Measurements from ENCODE around the gene CARD18.

Gene CARD18, protein sequence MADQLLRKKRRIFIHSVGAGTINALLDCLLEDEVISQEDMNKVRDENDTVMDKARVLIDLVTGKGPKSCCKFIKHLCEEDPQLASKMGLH

GRCh38 chr11:105139669-105140068, at the start of gene CARD18:
TSS of gene CARD18 (minus strand) at chr11:105139769. CDS start at chr11:105139726, 43 bp downstream.
- FAIRE-seq, result no peak
- no peak for DNase-seq (ENCODE audit: insufficient read length, low spot score)
- no peak for TF ChIP-seq POLR2A (IDR thresholded peaks at IDR 0.05; ENCODE audit: low read depth, low read length)

- FAIRE-seq (no peak), DNase-seq (ENCODE audit: insufficient read length, low spot score) (no peak)
- TF ChIP-seq POLR2A (IDR thresholded peaks at IDR 0.05; ENCODE audit: low read depth, low read length), result no peak
Observed at GRCh38 chr11:105183987-105184386, 44.4 kb upstream of the CARD18 start.

DNA sequence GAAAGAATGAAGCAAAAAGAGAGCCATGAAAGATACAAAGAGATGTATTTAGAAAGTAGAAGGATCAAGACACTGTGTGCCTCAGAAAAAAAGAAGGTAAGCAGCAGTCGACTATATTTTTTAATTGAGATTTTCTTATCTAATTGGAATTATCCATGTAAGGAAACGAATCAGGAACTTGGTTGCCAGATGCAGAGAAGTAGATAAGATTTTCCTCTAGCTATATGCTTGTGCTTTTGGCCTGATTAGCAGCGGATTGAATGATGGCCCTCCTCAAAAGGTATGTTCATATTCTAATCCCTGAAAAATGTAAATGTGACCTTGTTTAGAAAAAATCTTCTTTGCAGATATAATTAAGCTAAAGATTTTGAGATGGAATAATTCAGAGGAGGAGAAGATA, 43.9 kb upstream of the CARD18 start:
- FAIRE-seq (no peak), DNase-seq (ENCODE audit: insufficient read length, low spot score) (no peak)
- TF ChIP-seq POLR2A (IDR thresholded peaks at IDR 0.05; ENCODE audit: low read depth, low read length), result no peak

GRCh38 chr11:105181521-105181920, 42.0 kb upstream of the CARD18 start:
- TF ChIP-seq POLR2A (IDR thresholded peaks at IDR 0.05; ENCODE audit: low read depth, low read length), result no peak
- DNase-seq (ENCODE audit: insufficient read length, low spot score) (no peak), FAIRE-seq (no peak)

- no peak for DNase-seq (ENCODE audit: insufficient read length, low spot score)
- TF ChIP-seq POLR2A (IDR thresholded peaks at IDR 0.05; ENCODE audit: low read depth, low read length), result no peak
- FAIRE-seq, result no peak
Observed at GRCh38 chr11:105181100-105181499, 41.5 kb upstream of the CARD18 start.

DNA sequence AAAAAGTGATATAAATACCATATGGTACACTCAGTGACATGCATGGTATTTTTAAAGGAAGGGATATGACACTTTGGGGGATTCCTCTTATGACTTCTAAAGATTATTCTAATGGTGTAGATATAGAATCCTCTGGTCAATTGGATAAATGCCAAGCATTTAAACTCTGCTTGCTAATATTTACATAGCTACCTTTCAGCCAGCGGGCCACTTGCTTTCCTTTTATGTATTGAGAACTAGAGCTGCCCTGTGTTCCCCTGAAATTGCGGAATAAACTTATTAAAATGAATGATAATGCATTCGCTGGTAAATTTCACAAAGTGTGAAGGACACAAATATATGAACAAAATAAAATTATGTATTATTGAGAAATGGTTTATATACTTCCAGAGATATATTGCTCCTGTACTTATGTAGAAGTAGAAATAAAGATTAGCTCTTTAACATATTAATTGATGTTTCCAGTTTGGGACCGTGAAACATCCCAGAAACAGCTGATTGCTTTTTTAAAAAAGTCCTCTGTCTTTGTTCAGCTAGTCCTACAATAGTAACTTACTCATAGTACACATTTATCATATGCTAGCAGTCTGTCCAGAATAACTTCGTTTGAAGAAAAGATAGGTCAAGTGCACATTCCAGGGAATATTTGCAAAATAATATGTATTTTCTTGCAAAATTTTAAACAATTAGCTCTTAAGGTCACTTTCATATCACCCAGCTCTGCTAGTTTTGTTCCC, 40.1 kb upstream of the CARD18 start:
- FAIRE-seq, result no peak
- no peak for DNase-seq (ENCODE audit: insufficient read length, low spot score)
- no peak for TF ChIP-seq POLR2A (IDR thresholded peaks at IDR 0.05; ENCODE audit: low read depth, low read length)

DNA sequence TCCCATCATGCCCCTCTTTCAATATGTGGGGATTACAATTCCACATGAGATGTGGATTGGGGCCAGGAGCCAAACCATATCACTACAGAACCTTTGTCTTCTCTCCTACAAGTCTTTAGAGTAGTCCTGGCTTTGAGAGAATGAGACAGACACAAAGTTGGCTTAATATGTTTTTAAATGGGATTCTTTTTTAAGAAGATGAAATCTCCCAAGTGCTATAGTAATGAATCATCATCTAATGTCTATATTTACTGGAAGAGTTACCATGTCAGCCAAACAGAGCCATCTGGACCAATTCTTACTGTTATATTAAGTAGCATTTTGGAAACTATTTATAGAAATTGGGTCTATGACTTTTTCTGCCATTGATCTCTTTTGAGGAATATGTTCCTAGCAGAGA, 38.1 kb upstream of the CARD18 start:
- no peak for TF ChIP-seq POLR2A (IDR thresholded peaks at IDR 0.05; ENCODE audit: low read depth, low read length)
- DNase-seq (ENCODE audit: insufficient read length, low spot score) (no peak), FAIRE-seq (no peak)

DNA sequence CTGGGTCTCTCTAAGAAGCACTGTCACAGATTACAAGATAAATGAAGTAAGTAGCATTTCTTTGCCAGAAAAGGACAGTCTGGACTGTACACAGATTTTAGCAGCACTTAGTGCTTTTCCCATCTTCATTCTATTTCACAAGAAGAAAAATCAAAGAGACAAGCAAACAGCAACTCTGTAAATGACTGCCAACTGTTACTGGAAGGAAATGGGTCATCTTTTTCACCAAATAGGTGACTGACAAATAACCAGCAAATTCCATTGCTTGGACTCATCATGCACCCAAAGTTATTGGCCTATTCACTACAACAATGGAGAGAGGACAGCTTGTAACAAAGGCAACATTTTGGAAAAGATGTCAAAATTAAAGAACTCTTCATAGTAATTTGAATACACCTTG, 28.9 kb upstream of the CARD18 start:
- no peak for TF ChIP-seq POLR2A (IDR thresholded peaks at IDR 0.05; ENCODE audit: low read depth, low read length)
- FAIRE-seq (no peak), DNase-seq (ENCODE audit: insufficient read length, low spot score) (no peak)

- no peak for DNase-seq (ENCODE audit: insufficient read length, low spot score)
- no peak for TF ChIP-seq POLR2A (IDR thresholded peaks at IDR 0.05; ENCODE audit: low read depth, low read length)
- no peak for FAIRE-seq
Observed at GRCh38 chr11:105167244-105167643, 27.7 kb upstream of the CARD18 start.

GRCh38 chr11:105164208-105164607, 24.6 kb upstream of the CARD18 start:
- DNase-seq (ENCODE audit: insufficient read length, low spot score), result no peak
- TF ChIP-seq POLR2A (IDR thresholded peaks at IDR 0.05; ENCODE audit: low read depth, low read length), result no peak
- FAIRE-seq, result no peak

DNA sequence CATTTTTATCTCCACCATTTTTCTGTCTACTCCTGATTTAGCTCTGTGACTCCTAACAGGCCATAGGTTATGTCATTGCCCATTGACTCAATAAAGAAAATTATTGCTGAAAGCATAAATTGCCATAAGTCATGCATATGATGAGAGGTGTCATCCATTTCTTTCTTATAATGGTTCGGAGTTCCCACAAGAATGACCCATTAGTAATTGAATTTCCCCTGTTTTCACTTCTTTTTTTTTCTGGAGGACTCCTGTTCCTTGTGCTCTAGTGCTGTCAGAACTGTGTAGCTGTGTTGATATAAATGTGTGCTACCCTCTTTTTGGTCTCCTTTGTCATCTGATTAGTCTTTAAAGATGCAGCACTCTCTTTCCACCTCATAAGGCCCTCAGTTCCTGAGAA, 22.9 kb upstream of the CARD18 start:
- DNase-seq (ENCODE audit: insufficient read length, low spot score) (no peak), FAIRE-seq (no peak)
- no peak for TF ChIP-seq POLR2A (IDR thresholded peaks at IDR 0.05; ENCODE audit: low read depth, low read length)

- DNase-seq (ENCODE audit: insufficient read length, low spot score) (no peak), FAIRE-seq (no peak)
- TF ChIP-seq POLR2A (IDR thresholded peaks at IDR 0.05; ENCODE audit: low read depth, low read length), result no peak
Observed at GRCh38 chr11:105158436-105158835, 18.9 kb upstream of the CARD18 start.

GRCh38 chr11:105156720-105157119, 17.2 kb upstream of the CARD18 start:
- no peak for TF ChIP-seq POLR2A (IDR thresholded peaks at IDR 0.05; ENCODE audit: low read depth, low read length)
- no peak for FAIRE-seq

DNA sequence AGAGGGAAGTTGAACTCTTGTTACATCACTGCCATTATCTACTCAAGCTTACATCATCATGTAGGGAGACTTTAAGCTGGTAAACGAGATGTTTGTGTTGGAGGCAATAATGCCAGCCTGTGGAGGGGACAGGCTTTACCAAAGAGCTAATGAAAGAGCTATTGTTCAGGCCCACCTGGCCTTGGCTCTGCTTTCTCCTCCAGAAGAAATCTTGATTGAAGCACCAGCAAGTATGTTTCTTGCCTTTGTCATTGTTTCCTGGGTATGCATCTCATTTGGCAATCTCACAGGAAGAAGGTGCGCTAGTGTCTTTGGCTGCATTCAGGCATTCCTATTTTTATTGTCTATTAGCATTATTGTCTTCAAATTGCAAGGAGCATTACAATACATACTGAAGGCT, 16.7 kb upstream of the CARD18 start:
- DNase-seq (ENCODE audit: insufficient read length, low spot score) (no peak), FAIRE-seq (no peak)
- TF ChIP-seq POLR2A (IDR thresholded peaks at IDR 0.05; ENCODE audit: low read depth, low read length), result no peak

More at GRCh38 chr11:105156720-105157119, 17.2 kb upstream of the CARD18 start:
- no peak for DNase-seq (ENCODE audit: insufficient read length, low spot score)

DNA sequence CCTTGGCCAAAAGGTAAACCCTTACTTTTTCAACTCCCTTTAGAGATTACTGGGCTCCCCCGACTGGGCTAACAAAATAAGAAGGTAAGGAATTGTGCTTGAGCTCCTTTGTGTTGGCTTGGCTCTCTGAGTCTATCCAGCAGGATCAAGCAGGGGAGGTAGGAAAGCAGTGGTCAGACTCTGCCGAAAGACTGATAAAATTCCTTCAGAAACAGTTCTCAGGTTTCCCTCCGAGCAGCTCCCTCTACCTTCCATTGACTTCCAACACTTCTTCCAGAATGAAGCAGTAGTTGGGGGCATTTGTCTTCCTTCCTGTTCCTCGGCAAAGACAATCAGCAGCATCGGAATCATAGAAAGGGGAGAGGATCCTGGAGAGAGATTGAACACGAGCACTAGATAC, 16.1 kb upstream of the CARD18 start:
- DNase-seq (ENCODE audit: insufficient read length, low spot score) (no peak), FAIRE-seq (no peak)

More for the DNA sequence above, 16.1 kb upstream of the CARD18 start:
- no peak for TF ChIP-seq POLR2A (IDR thresholded peaks at IDR 0.05; ENCODE audit: low read depth, low read length)

All from H54 (cell line).